ENCODE data around the gene EBF3. TPM values are rescaled to one million over a fixed set of nuclear protein-coding genes. Genes with fewer than 3 reads are reported as not detected.

EBF3 gene
- total and polyA plus RNA-seq, 2 experiments from 2014 or later, result 0.27 to 0.49 TPM

DNA sequence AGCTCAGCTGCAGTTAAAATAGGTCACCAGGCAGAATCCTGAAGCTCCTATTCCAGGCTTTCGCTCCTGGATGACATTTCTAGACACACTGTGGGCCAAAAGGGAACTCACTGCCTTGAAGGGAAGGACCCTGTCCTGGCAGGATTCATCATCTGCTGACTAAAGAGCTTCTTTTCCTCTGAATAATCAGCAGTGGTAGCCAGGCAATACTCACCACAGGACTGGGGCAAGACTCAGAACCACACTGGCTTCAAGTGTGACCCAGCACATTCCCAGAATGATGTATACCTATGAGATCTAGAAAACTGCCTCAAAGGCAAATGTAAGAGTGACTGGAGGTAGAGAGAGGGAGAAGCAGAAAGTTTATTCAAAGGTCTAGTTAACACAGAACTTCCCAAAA is 29.5 kb upstream of the EBF3 start (continued):
- TF ChIP-seq ZNF462 (CRISPR knock-in tag; IDR thresholded peaks at IDR 0.05) (no peak), STAT1 (IDR thresholded peaks at IDR 0.05; ENCODE audit: unreplicated experiment) (no peak)

DNA sequence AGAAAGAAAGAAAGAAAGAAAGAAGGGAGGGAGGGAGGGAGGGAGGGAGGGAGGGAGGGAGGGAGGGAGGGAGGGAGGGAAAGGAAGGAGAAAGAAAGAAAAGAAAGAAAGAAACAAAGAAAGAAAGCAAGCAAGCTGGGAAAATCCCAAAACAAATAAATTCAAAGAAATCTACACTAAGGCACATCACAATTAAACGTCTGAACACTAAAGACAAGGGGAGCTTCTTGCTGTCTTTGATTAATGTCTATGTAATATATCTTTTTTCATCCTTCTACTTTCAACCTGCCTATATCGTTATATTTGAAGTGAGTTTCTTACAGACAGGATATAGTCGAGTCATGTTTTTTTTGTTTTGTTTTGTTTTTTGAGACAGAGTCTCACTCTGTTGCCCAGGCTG is 28.3 kb upstream of the EBF3 start:
- H2AFZ ChIP-seq, result no peak overlapping the region
- peaks cover 11% of the 10 kb centered on the region; the same call in 2 of the 3 replicates for H3K9me3 Mint-ChIP-seq
- H3K4me3 Mint-ChIP-seq, result no peak overlapping the region
- no peak for TF ChIP-seq JUNB (IDR thresholded peaks at IDR 0.05; ENCODE audit: unreplicated experiment)
- no peak for TF ChIP-seq ZNF114 (CRISPR knock-in tag; IDR thresholded peaks at IDR 0.05)
- no peak for TF ChIP-seq CREB1 (CRISPR knock-in tag; IDR thresholded peaks at IDR 0.05; ENCODE audit: low read depth)
- TF ChIP-seq, protein P1, sequence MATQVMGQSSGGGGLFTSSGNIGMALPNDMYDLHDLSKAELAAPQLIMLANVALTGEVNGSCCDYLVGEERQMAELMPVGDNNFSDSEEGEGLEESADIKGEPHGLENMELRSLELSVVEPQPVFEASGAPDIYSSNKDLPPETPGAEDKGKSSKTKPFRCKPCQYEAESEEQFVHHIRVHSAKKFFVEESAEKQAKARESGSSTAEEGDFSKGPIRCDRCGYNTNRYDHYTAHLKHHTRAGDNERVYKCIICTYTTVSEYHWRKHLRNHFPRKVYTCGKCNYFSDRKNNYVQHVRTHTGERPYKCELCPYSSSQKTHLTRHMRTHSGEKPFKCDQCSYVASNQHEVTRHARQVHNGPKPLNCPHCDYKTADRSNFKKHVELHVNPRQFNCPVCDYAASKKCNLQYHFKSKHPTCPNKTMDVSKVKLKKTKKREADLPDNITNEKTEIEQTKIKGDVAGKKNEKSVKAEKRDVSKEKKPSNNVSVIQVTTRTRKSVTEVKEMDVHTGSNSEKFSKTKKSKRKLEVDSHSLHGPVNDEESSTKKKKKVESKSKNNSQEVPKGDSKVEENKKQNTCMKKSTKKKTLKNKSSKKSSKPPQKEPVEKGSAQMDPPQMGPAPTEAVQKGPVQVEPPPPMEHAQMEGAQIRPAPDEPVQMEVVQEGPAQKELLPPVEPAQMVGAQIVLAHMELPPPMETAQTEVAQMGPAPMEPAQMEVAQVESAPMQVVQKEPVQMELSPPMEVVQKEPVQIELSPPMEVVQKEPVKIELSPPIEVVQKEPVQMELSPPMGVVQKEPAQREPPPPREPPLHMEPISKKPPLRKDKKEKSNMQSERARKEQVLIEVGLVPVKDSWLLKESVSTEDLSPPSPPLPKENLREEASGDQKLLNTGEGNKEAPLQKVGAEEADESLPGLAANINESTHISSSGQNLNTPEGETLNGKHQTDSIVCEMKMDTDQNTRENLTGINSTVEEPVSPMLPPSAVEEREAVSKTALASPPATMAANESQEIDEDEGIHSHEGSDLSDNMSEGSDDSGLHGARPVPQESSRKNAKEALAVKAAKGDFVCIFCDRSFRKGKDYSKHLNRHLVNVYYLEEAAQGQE (IDR thresholded peaks at IDR 0.05; ENCODE audit: unreplicated experiment), result no peak
- no peak for TF ChIP-seq ZNF462 (CRISPR knock-in tag; IDR thresholded peaks at IDR 0.05)
- no peak for TF ChIP-seq STAT1 (IDR thresholded peaks at IDR 0.05; ENCODE audit: unreplicated experiment)

More for the DNA sequence above, 28.3 kb upstream of the EBF3 start:
- Mint-ChIP-seq H3K36me3 (ENCODE audit: low read depth) (no peaks in the 10 kb centered on the region), H3K4me1 (no peaks in the 10 kb centered on the region), H3K27ac (no peak overlapping the region; the same call in 1 of the 2 replicates), H3K27me3 (ENCODE audit: insufficient read depth, low read depth, poor library complexity) (no peaks in the 10 kb centered on the region)
- no peaks in the 10 kb centered on the region for H3K9me2 ChIP-seq (ENCODE audit: insufficient read depth)
- no peak overlapping the region for H3K27ac ChIP-seq (ENCODE audit: low read depth)
- H3K4me1 ChIP-seq (ENCODE audit: insufficient read depth), result no peaks in the 10 kb centered on the region
- H3K27me3 ChIP-seq (ENCODE audit: insufficient read depth), result no peaks in the 10 kb centered on the region
- H4K20me1 ChIP-seq (replicated peaks; ENCODE audit: insufficient read depth), result no peaks in the 10 kb centered on the region
- H3K4me2 ChIP-seq, result no peak overlapping the region
- H3K4me3 ChIP-seq, result no peak overlapping the region
- H3F3A ChIP-seq (replicated peaks; ENCODE audit: low read depth), result no peaks in the 10 kb centered on the region
- DNase-seq (ENCODE audit: low spot score) (no peak), ATAC-seq (no peak)
- no peaks in the 10 kb centered on the region for H3K79me2 ChIP-seq (replicated peaks; ENCODE audit: insufficient read depth)
- no peaks in the 10 kb centered on the region for H3K36me3 ChIP-seq (ENCODE audit: insufficient read depth)
